Small intestine (tissue), 4 donors: ENCODE results near the gene LRRFIP1. TPM values are rescaled to one million over a fixed set of nuclear protein-coding genes. Genes with fewer than 3 reads are reported as not detected.

Source experiments
- polyA plus RNA-seq, 4 donors: library from polyadenylated mRNA; stranded (reverse) in 3 of 4; unstranded in 1 of 4; fragments of 200-250 nt in 3 of 4; fragments of 120-200 nt in 1 of 4; gene quantifications; one replicate each; pipeline versions ENCODE4 v1.2.1 to v1.2.3, GENCODE V29; 2013
- donor health status: healthy with polysubstance abuse.
- donor health status: Bipolar disorder and iron deficiency.
- donor health status: healthy.

The LRRFIP1 gene
- polyA plus RNA-seq, 4 donors: 46.0 to 76.7 (median 51.9) TPM

Other genes with a start within 250 kb of the LRRFIP1 start
- 10 to 100 TPM in 2 of 4 donors, 1 to 10 TPM in 1, under 1 TPM in 1; 0.89 to 92.4 (median 26.7) TPM for gene COL6A3, start 213.4 kb upstream of the LRRFIP1 start, polyA plus RNA-seq
- gene MLPH, start 140.3 kb upstream of the LRRFIP1 start, polyA plus RNA-seq: 10 to 100 TPM; 13.2 to 52.0 (median 18.9) TPM
- not detected for gene PRLH, start 61.0 kb upstream of the LRRFIP1 start, polyA plus RNA-seq
- gene RAB17, start 36.9 kb upstream of the LRRFIP1 start, polyA plus RNA-seq: 100 to 1,000 TPM in 3 of 4 donors, 10 to 100 TPM in 1; 52.8 to 613 (median 354) TPM
- under 1 TPM in 3 of 4 donors, not detected in 1; 0.12 to 0.30 (median 0.22) TPM for gene RBM44, start 171.2 kb downstream of the LRRFIP1 start, polyA plus RNA-seq
- 100 to 1,000 TPM in 2 of 4 donors, 10 to 100 TPM in 2; 61.6 to 155 (median 88.0) TPM for gene RAMP1, start 232.0 kb downstream of the LRRFIP1 start, polyA plus RNA-seq